ENCODE data around the gene APOA1.
"Not testable (repeated sequence)": the region's sequence is repeated elsewhere in the genome, so short reads cannot be mapped to it uniquely, and the experiment has no call there.

Gene APOA1

DNA sequence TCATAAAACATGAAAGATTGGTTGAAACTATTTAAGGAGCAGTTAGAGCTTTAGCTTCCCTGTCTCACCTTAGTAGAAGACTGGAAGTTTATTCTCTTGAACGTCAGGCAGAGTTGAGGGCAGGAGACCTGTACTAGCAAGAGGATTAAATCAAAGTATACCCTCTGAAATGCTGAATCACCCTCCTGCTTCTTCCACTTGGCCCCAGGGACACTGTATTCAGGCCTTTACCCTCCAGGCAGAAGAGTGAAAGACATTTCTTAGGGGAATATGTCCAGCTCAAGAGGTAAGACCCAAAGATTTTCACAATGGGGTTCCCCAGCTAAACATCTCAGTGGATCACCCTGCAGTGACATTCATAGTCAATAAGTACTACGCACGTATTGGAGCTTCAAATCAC, 26.2 kb downstream of the APOA1 start:
- DNase-seq = no peak

DNA sequence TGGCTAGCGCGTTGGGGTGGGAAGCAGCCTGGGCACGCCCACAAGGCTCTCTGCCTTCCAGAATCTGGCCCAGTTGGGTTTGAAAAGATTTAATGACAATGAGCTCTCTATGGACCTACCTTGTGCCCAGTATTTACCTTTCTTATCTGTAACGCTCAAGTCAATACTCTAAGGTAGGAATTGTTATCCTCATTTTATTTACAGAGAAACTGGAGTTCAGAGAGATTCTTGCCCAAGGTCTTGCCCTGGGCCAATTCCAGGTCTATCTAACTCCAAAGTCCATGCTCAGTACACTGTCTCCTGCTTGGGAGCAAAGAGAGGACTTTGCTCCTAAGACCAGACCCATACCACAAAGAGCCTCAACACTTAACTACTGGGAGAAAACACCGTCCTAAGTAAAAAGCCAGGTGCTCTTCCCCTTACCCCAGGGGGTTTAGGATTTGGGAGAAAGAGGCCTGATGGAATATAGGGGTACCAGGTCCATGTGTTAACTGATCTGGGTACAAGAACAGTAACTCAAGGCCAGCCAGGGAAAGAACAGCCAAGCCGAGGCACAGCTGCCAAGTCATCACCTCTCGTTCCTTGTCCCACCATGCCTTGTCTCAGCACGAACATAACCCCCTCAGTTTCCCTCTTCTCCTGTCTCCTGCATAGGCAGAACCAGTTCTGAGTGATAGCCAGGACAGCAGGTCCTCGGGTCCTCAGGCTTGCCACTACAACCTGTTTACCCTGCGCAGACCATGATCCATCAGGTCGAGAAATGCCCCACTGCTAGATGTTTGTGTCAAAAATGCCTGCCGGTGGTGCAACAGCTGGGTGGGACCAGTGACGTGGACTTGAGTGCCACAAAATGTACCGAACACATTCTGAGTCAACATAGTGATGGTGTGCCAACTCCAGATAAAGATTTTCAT, 28.9 kb downstream of the APOA1 start:
- DNase-seq = no peak

DNA sequence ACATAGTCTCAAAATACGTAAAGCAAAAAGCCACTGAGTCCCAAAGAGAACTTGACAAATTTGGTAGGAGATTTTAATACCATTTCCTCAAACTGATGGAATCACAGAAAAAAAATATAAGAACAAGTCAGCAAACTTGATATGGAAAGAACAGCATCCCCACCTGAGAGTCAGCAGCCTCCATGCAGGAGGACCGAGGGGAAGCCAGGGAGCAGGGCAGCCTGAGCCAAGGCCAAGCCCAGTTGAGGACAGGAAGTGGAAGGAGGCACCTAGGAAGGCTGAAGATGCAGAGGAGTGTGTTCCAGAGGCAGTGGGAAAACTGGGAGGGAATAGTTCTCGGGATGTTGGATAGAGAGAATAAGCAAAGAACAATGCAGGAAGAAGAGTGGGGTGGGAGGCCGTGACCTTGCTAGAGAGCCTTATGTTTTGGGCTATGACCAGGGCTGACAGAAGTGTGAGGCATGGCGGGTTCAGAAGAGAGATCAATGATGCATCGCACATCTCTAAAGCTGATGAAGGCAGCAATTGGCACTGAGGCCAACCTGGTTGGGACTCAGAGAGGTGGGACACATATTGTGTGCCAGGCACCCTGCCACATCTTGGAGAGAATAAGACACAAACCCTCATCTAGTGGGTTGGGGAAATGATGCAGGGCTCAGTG, 29.7 kb downstream of the APOA1 start:
- no peak for DNase-seq

DNA sequence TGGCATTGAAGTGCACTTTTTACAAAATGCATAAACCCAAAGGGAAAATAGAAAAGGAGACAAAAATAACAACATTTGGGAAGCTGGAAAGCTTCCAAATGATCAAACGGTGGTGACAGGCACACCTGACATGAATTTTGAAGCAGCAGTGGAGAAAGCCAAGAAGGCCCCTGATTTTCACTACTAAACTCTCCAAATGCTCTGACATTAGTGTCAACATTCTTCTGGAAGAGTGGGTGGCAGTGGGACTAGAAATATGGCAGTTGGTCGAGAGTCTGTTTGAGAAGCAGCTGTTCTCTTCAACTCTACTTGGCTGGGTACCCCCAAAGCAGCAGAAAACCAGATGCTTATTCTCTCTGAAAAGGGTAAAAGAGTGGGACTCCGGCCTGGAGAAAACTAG, 33.4 kb downstream of the APOA1 start:
- DNase-seq = no peak

DNA sequence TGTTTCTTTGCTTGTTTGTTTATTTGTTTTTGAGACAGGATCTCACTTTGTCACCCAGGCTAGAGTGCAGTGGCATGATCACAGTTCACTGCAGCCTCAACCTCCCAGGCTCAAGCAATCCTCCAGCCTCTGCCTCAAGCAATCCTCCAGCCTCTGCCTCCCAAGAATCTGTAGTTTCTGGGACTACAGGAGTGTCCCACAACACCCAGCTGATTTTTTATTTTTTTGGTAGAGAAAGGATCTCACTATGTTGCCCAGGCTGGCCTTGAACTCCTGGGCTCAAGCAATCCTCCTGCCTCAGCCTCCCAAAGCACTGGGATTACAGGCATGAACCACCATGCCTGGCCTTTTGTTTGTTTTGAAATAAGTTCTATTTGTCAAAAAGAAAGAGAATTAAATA, 35.8 kb downstream of the APOA1 start:
- not testable (repeated sequence) for DNase-seq

DNA sequence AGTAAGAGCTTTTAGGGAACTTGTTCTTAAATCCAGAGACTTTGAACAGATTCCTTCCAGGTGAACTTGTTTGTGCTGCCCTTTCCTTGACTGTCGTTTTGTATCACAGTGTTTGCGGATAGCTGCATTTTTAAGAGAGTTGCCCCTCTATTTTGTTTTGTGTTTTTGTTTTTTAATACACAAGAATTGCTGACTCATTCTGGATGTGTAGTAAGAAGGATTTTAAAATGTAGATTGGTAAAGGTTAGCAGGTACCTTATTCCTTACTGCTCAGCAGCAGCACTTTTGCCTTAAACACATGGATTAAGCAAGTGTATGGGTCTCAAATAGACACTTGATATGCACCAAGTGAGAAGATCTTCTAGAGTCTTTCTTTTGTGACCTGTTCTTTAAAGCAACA, 36.8 kb downstream of the APOA1 start:
- DNase-seq = no peak

DNA sequence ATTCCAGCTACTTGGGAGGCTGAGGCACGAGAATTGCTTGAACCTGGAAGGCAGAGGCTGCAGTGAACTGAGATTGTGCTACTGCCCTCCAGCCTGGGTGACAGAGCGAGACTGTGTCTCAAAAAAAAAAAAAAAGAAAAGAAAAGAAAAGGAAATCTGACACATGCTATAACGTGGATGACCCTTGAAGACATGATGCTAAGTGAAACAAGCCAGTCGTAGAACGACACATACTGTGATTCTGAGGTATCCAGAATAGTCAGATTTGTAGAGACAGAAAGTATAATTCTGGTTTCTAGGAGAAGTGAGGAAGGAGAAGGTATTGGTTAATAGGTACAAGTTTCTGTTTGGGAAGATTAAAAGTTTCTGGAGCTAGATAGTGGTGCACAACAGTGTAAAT, 39.1 kb downstream of the APOA1 start:
- DNase-seq = no peak

DNA sequence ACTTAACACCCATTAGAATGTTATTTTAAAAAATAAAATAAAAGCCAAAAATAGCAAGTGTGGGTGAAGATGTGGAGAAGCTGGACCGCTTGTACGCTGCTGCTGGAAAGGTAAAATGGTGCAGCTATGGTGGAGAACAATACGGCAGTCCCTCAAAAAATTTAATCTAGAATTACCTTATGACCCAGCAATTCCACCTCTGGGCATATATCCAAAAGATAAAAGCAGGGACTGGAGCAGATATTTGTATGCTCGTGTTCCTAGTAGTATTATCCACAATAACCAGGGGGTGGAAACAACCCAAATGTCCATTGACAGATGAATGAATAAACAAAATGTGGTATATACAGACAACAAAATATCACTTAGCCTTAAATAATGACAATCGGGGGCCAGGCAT, 39.6 kb downstream of the APOA1 start:
- no peak for DNase-seq

DNA sequence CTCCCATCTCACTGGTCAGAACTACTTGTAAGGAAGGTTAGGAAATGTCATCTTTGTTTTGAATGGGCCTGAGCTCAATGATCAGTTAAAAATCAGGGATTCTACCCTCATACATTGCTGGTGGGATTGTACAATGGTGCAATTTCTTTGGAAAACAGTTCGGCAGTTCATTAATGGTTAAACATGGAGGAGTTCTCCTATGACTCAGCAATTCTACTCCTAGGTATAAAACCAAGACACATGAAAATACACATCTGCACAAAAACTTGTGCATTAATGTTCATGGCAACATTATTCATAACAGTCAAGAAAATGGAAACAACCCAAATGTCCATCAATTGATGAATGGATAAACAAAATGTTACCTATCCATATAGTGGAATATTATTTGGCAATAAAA, 40.9 kb downstream of the APOA1 start:
- no peak for DNase-seq

DNA sequence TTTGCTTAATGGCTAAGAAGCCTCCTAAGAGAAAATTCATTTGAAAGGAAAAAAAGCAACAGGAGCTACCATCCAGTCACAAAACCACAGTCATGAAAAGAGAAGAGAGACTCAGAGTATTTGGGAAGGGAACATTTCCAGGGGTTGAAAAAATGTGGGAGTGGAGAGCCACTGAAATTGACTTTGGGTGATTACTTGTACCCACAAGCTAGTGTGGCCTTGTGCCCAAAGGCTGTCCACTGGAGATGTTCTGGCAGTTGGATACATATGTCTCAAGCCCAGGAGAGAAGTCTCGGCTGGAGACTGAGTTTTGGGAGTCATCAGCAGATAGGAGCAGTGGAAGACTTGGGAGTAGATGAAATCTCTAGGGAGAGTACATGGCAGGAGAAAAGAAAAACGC, 42.6 kb downstream of the APOA1 start:
- no peak for DNase-seq

DNA sequence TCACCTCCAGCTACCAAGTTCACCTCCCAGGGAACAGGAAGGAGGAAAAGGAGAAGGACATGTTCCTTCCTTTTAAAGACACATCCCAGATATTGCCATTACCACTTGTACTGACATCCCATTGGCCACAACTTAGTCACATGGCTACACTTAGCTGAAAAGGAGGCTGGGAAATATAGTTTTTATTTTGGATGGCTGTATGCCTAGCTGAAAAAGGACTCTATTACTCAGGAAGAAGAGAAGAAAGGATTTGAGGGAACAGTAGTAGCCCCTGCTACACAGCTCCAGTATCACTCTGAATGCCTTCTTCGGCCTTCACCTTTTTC, 43.7 kb downstream of the APOA1 start:
- no peak for DNase-seq

DNA sequence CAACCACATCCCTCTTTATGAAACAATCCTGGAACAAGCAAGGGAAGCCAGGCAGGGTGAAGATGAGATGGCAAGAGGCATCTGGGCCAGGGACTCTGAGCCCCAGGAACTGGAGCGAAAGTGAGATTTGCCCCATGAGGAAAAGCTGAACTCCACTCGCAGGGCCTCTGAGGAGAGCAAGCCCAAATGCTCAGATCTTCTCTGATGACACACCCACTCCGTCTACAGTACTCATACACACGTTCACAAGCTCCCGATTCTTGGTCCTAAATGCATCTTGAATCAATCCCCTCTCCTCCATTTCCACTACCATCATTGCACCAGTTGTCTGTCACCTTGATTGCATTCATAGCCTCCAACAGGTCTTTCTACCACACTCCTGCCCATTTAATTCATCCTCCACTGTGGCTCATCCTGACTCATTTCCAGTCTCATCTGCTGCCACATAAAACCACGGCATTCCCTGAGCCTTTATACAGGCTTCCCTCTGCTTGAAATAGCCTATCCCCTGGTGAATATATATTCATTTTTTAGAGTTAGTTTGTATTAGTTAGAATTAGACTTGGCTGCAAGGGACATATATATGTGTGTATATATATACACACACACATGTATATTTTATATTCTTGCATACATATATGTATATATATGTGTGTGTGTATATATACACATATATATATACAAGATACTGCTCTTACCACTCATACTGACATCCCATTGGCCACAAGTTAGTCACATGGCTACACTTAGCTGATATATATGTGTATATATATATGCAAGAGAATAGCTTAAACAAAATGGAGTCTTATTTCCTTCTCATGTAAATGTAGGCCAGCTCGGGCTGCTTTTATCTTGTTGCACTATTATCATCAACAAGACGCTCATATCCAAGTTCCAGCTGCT, 44.3 kb downstream of the APOA1 start:
- no peak for DNase-seq

DNA sequence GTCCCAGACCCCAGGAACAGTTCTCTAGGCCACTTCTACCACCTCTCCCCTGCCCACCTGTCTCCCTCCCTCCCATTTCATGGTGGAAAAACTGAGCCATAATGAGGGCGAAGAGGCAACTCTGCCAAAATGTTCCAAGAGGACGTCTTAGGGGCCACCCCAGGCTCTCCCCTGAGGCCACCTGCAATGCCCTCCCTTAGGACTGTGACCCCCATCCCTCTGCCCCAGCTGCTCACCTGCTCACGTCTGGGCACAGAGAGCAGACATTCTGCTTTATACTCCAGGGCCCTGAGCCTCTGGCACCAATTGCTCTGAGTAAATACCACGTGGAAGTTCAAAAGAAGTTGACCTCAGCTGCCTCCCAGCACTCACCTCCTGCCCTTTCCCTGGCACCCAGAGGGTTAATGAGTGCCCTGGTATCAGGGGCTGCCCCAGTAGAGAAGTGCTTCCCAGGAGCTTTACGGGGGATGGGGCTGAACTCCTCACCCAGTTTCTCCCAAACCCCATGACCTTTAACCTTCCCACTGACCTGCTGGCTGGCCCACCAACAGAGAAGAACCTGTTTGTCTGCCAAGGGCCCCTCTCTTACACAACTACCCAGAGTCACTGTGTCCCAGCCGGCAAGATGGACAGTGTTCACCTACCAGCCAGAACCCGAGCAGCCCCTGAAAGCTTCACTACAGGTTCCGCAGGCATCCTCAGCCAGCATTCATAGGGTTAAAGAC, 45.1 kb downstream of the APOA1 start:
- no peak for DNase-seq

DNA sequence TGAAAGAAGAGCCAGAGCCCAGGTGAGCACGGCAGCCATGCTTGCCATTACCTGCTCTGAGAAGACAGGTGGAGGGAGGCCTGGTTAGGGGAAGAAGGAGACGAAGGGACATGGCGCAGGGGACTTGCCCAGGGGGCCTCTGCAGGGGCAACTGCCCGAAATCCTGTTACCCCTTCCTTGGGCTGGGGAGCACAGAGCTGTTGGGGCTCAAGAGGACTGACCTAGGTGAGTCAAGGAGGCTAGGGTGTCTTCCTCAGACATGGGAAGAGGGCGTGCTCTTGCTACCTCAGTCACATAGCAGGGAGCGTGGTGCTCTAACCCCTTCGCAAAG, 45.6 kb downstream of the APOA1 start, which contains the start of gene APOA5:
TSS of gene APOA5 (minus strand) at position 67 of the 331 bp plus-strand sequence. CDS start at position 48, 19 bp downstream.
- no peak for DNase-seq

DNA sequence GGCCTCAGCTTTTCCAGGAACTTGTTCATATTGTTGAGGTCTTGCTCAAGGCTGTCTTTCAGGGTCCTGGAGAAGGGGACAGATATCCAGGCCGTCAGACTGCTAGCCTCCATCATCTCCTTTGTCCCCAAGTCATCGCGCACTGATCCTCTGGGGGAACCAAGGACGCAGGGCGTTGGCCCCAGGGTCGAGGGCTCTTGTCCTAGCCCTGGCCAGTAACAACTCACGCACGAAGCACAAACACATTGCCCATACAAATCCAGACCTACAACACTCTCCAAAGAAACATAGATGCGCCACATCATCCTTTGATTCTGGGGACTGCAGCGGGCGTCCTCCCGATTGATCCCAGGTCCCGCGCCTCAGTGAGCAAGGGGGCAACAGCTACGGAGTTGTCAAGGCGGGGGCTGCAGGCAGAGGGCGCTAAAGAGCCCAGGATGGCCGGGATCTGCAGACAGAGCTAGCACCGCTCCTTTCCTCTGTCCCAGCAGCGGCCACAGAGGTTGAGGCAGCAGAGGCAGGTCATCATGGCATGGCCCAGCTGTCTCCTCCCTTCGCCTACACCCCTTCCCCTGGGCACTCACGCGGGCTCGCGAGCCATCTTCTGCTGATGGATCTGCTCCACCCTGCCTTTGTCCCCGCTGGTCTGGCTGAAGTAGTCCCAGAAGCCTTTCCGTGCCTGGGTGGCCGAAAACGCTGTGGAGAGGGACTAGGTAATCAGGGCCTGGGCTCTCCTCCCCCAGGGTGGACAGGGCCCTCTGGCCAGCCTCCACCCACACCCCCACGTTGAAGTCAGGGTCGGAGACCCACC, 46.2 kb downstream of the APOA1 start:
- DNase-seq = peak; percentile 61

DNA sequence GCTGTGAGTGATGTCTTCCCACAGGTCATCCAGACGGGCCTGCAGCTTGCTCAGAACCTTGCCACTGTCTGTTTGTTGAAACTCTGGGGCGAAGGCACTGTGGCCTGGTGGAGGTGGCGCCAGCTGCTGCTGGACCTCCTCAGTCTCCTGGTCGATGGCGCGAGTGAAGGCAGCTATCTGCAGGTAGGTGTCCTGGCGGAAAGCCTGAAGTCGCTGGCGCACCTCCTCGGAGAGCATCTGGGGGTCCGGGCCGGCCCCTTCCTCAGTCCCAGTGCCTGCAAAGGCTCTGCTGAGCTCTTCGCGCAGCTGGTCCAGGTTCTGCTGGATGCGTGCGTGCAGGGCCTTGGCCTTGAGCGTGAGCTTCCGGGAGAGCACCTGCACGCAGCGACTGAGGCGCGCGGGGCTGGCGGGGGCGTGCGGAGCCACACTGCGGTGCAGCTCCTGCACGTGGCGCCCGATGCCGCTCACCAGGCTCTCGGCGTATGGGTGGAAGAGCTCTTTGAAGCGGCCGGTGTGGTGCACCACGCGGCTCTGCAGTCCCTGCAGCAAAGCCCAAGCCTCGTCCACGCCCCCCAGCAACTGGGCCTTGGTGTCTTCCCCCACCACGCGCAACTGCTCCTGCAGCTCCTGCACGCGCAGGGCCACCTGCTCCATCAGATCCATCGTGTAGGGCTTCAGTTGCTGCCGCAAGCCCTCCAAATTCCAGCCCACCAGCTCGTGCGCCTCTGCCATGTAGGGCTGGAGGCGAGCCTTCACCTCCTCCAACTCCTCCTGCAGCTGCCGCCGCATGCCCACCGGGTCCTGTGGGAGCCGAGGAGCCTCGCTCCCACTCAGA, 47.0 kb downstream of the APOA1 start:
- DNase-seq = no peak

DNA sequence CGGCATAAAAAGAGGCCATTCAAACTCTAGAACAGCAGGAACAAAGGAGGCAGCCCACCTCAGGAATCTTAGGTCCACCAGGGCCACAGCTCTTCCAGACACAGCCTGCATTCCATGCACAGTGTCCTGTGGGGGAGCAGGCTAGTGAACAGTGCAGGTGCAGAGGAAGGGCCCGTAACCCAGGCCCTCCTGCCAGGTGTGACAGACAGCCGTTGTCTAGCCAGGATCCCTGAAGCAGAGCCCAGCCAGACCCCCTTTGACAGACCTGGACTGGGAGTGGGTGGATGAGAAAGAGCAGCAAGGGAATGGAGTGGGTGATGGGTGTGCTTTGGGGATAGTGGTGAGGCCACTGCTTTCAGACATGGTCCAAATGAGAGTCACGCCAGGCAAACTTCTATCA, 48.4 kb downstream of the APOA1 start:
- no peak for DNase-seq

DNA sequence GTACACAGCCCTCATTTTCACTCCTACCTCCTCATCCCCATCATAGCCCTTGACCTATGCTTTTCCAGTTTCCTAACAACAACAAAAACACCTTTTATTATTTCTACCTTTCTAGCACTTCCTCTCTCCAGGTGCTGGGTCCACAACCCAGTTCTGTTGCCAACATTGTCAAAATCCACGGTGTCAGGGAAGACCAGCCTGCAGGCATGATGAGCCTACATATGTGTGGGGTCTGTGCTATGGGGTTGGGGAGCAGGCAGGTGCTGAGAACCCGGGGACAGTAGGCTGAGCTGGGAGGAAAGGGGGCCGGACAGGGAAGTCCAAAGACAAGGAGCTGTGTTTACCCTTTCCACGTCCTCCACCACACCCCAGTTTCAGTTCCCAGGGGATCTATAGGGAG, 48.9 kb downstream of the APOA1 start:
- DNase-seq = no peak

DNA sequence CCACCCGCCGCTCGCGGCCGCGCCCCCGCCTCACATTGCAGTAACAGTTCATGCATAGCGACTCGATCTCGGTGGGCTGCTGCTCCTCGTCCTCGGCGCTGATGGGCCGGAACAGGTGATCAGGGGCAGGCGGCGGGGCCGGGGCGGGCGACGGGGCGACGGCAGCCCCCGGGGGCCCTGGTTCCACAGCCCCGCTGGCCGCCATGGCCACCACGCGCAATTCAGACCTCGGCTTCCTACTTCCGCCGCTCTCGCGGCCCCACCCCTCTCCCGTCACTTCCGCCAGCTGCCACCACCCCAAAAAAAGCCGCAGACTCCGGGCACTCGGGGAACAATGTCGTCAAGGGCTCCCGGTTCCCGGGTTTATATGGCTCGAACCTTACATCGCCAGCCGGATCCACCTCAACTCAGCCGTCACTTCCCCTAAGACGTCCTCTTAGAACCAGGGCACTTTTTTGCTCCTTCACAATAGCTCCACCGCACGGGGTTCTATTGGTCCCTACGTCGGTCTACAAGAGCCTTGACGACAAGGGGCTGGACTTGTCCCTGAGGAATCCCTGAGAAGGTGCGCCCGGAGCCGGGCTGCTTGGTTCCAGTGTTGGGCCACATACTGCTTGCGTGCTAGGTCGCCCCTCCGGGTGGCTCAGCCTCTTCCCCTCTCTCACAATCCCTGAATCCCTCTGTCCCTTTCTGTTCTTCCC, 49.5 kb downstream of the APOA1 start, which contains the start of gene ZPR1:
TSS of gene ZPR1 (minus strand) at position 238 of the 701 bp plus-strand sequence. CDS start at position 205, 33 bp downstream.
- DNase-seq = peak; percentile 70

DNA sequence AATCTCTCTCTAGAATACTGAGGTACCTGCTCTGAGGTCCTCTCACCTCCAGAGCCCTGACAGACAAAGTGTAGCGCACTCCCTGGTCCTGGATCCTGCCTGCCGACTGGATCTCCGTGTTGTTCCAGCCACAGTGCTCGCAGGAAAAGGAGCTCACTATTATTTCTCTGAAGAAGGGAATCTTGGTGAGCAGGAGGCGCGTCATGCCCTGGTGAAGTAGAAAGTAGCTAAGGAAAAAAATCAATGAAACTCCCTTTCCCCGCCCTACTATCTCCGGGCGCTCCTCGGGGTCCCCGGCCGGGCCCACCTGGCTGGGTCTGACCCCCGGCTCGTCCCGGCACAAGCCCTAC, 50.0 kb downstream of the APOA1 start:
- DNase-seq = no peak

Measured in effector CD8-positive, alpha-beta T cell (primary cell).